Natural killer cell (primary cell): Measurements from ENCODE around the gene A3GALT2. TPM values are rescaled to one million over a fixed set of nuclear protein-coding genes. Genes with fewer than 3 reads are reported as not detected.

Experiments used
- ATAC-seq, 3 donors: fragments of 150-1000 bp in 2 of 3; fragments of 200-7000 bp in 1 of 3; cut with Tn5 transposase; 1 replicate in 1 of 3; 2 replicates in 2 of 3; pipeline ENCODE4 v1.10.0; 2021; ENCODE audit warnings: mild to moderate bottlenecking in 2 of 3, moderate library complexity in 2 of 3
- DNase-seq, 2 donors: peaks; one replicate each; pipeline versions ENCODE4 v3.0.0 to v3.0.0-alpha.2; 2013 to 2021; ENCODE audit warnings: mixed read lengths in 1 of 2
- H3K27ac ChIP-seq: one replicate; pipeline ENCODE4 v1.5.1; 2013; ENCODE audit warnings: mild to moderate bottlenecking, low read length
- H3K27me3 ChIP-seq: one replicate; pipeline ENCODE4 v1.6.1; 2013; ENCODE audit warnings: low read length; ENCODE audit not compliant: control insufficient read depth, insufficient read depth
- H3K36me3 ChIP-seq: one replicate; pipeline ENCODE4 v1.6.1; 2013; ENCODE audit warnings: low read length; ENCODE audit not compliant: control insufficient read depth, insufficient read depth
- H3K4me1 ChIP-seq: one replicate; pipeline ENCODE4 v1.6.1; 2013; ENCODE audit warnings: low read length; ENCODE audit not compliant: control insufficient read depth, insufficient read depth
- H3K4me3 ChIP-seq: one replicate; pipeline ENCODE4 v1.5.1; 2013; ENCODE audit warnings: low read length
- H3K9me3 ChIP-seq: one replicate; pipeline ENCODE4 v1.6.1; 2013; ENCODE audit warnings: low read length; ENCODE audit not compliant: control insufficient read depth, insufficient read depth
- H3K27ac Mint-ChIP-seq, 2 donors: one replicate each; pipeline ENCODE4 v1.8.0; 2022; ENCODE audit warnings: mild to moderate bottlenecking in 2 of 2, mixed read lengths in 2 of 2, moderate library complexity in 1 of 2
- H3K27me3 Mint-ChIP-seq, 2 donors: one replicate each; pipeline ENCODE4 v1.8.0; 2022; ENCODE audit warnings: low read depth in 2 of 2, mixed read lengths in 2 of 2
- H3K36me3 Mint-ChIP-seq: one replicate; pipeline ENCODE4 v1.8.0; 2022; ENCODE audit warnings: mixed read lengths
- H3K4me1 Mint-ChIP-seq, 2 donors: one replicate each; pipeline ENCODE4 v1.8.0; 2022; ENCODE audit warnings: mixed read lengths in 2 of 2
- H3K4me3 Mint-ChIP-seq: one replicate; pipeline ENCODE4 v1.8.0; 2022; ENCODE audit warnings: mild to moderate bottlenecking, moderate library complexity, mixed read lengths
- H3K9me3 Mint-ChIP-seq, 2 donors: one replicate each; pipeline ENCODE4 v1.8.0; 2022; ENCODE audit warnings: mixed read lengths in 2 of 2
- WGBS: methylation state at CpG from one replicate; pipeline ENCODE4 v1.1.7; 2013; ENCODE audit warnings: missing lambda C conversion rate; ENCODE audit not compliant: insufficient coverage; 5-methylcytosine and 5-hydroxymethylcytosine counted together
- intact Hi-C: fragments of 100-400 bp; cut with micrococcal nuclease; formaldehyde crosslinking; loops from one replicate; pipeline ENCODE4 v1.14.2; 2022
- total RNA-seq, 4 donors: library from RNA; stranded (reverse); fragments of 120-200 nt in 1 of 4; gene quantifications; one replicate each; pipeline versions ENCODE4 v1.2.3 to v1.2.4, GENCODE V29; 2013 to 2022
- TF ChIP-seq, protein P1 (sequence below): fragments of 200-600 bp; IDR thresholded peaks from one replicate; pipeline ENCODE4 v1.8.0; 2022; ENCODE audit warnings: antibody characterized with exemption

The A3GALT2 gene
- total RNA-seq, 3 donors from 2014 or later (not counting 1 experiment from before 2014, with no cell fraction given): not detected

GRCh38 chr1:33335020-33335419, 14.1 kb upstream of the A3GALT2 start:
- no peaks in the 10 kb centered on the region for H3K4me1 ChIP-seq
- H3K27ac Mint-ChIP-seq: peak overlapping the region in 1 of 2 donors; percentile 19
- no peak overlapping the region for H3K4me3 ChIP-seq
- H3K36me3 ChIP-seq: peaks cover 35% of the 10 kb centered on the region
- H3K27me3 Mint-ChIP-seq: no peaks in the 10 kb centered on the region
- 50% methylated on average over 4 of the region's 4 CpGs for WGBS
- H3K4me1 Mint-ChIP-seq: peaks cover 27 to 58% of the 10 kb centered on the region in 2 donors
- intact Hi-C loops: no loop called here
- no peaks in the 10 kb centered on the region for H3K9me3 ChIP-seq
- peak in 1 of 3 donors; percentile 51 for ATAC-seq
- H3K27me3 ChIP-seq: no peaks in the 10 kb centered on the region
- H3K36me3 Mint-ChIP-seq: no peaks in the 10 kb centered on the region
- TF ChIP-seq, protein P1, sequence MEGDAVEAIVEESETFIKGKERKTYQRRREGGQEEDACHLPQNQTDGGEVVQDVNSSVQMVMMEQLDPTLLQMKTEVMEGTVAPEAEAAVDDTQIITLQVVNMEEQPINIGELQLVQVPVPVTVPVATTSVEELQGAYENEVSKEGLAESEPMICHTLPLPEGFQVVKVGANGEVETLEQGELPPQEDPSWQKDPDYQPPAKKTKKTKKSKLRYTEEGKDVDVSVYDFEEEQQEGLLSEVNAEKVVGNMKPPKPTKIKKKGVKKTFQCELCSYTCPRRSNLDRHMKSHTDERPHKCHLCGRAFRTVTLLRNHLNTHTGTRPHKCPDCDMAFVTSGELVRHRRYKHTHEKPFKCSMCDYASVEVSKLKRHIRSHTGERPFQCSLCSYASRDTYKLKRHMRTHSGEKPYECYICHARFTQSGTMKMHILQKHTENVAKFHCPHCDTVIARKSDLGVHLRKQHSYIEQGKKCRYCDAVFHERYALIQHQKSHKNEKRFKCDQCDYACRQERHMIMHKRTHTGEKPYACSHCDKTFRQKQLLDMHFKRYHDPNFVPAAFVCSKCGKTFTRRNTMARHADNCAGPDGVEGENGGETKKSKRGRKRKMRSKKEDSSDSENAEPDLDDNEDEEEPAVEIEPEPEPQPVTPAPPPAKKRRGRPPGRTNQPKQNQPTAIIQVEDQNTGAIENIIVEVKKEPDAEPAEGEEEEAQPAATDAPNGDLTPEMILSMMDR: no peak
- H3K27ac ChIP-seq: no peak overlapping the region
- DNase-seq: no peak
- H3K4me3 Mint-ChIP-seq: no peak overlapping the region
- H3K9me3 Mint-ChIP-seq: no peaks in the 10 kb centered on the region

GRCh38 chr1:33334081-33334552, 13.2 kb upstream of the A3GALT2 start:
- no peaks in the 10 kb centered on the region for H3K4me1 ChIP-seq
- ATAC-seq: no peak
- DNase-seq: no peak
- H3K4me3 ChIP-seq: no peak overlapping the region
- Mint-ChIP-seq H3K36me3 (peaks cover 7% of the 10 kb centered on the region), H3K4me1 (peaks cover 26 to 53% of the 10 kb centered on the region in 2 donors), H3K27me3 (no peaks in the 10 kb centered on the region), H3K27ac (peak overlapping the region in 1 of 2 donors; percentile 52), H3K4me3 (no peak overlapping the region), H3K9me3 (no peaks in the 10 kb centered on the region)
- peaks cover 44% of the 10 kb centered on the region for H3K36me3 ChIP-seq
- H3K27me3 ChIP-seq: no peaks in the 10 kb centered on the region
- TF ChIP-seq, protein P1: no peak
- no peaks in the 10 kb centered on the region for H3K9me3 ChIP-seq
- intact Hi-C loops: no loop called here
- 85% methylated on average over 17 of the region's 17 CpGs for WGBS
- H3K27ac ChIP-seq: no peak overlapping the region

DNA sequence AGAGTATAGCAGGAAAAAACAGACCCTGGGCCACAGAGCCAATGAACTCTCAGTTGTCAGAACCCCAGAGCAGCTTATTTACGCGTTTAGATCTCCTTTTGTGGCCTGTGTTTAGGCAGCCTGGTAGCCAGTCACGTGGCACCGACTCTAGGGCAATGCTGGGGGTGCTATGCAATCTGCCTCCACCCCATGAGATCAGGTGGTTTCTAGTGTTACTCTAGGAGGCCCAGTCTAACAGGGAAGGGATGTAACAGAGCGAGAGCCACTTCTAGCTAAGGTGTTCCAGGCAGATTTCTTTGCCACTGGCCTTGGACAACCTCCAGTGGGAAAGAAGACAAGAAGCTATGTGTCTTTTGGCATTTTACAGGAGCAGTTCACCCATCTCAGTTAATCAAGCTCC, 12.0 kb upstream of the A3GALT2 start:
- Mint-ChIP-seq H3K27ac (no peak overlapping the region), H3K36me3 (peaks cover 9% of the 10 kb centered on the region), H3K9me3 (no peaks in the 10 kb centered on the region), H3K4me1 (peaks cover 19 to 40% of the 10 kb centered on the region in 2 donors), H3K27me3 (no peaks in the 10 kb centered on the region), H3K4me3 (no peak overlapping the region)
- Histone ChIP-seq H3K36me3 (peaks cover 57% of the 10 kb centered on the region), H3K27ac (no peak overlapping the region), H3K4me1 (no peaks in the 10 kb centered on the region), H3K27me3 (no peaks in the 10 kb centered on the region), H3K4me3 (no peak overlapping the region), H3K9me3 (no peaks in the 10 kb centered on the region)
- 89% methylated on average over 5 of the region's 5 CpGs for WGBS
- intact Hi-C loops: no loop called here
- TF ChIP-seq, protein P1: no peak
- no peak for ATAC-seq
- no peak for DNase-seq

DNA sequence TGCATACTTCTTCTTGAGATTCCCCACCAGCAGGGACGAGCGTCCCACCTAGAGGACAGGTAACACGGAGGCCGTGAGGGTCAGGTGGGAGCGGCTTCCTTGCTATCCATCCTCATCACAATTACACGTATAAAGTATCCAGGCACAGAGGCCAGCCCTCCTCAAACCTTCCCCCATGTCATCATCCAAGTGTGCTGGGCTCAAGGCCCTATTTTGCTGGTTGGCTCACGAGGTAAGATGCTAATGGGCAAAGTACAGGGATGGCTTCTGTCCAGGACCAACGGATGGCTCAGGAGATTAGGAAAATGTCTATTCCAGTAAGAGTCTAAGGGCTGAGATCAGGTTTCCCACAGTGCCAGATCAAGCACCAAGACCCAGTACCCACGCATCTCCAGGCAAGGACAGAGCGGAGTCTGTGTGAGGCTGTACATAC, 11.5 kb upstream of the A3GALT2 start:
- H3K27me3 ChIP-seq: no peaks in the 10 kb centered on the region
- no peak overlapping the region for H3K4me3 ChIP-seq
- H3K27ac ChIP-seq: no peak overlapping the region
- Mint-ChIP-seq H3K4me3 (no peak overlapping the region), H3K27ac (no peak overlapping the region), H3K9me3 (no peaks in the 10 kb centered on the region), H3K36me3 (peaks cover 9% of the 10 kb centered on the region), H3K27me3 (no peaks in the 10 kb centered on the region), H3K4me1 (peaks cover 18 to 35% of the 10 kb centered on the region in 2 donors)
- no peaks in the 10 kb centered on the region for H3K4me1 ChIP-seq
- no peaks in the 10 kb centered on the region for H3K9me3 ChIP-seq
- H3K36me3 ChIP-seq: peaks cover 62% of the 10 kb centered on the region
- no peak for DNase-seq
- no peak for ATAC-seq
- intact Hi-C loops: no loop called here
- WGBS: 93% methylated on average over 10 of the region's 10 CpGs
- TF ChIP-seq, protein P1: no peak
